Ishikawa (cell line): Measurements from ENCODE around the gene PRSS53.
A peak's percentile ranks its signal among the peaks of the same experiment; 100 is the strongest.

ENCODE experiments used
- CEBPB ChIP-seq: IDR thresholded peaks from 2 replicates; pipeline ENCODE4 v1.6.1; 2012
- CREB1 ChIP-seq: IDR thresholded peaks from 2 replicates; pipeline ENCODE4 v1.6.1; 2012; ENCODE audit warnings: low read depth
- EGR1 ChIP-seq: IDR thresholded peaks from 2 replicates; pipeline ENCODE4 v1.6.1; 2012
- EP300 ChIP-seq: IDR thresholded peaks from 2 replicates; pipeline ENCODE4 v1.6.1; 2012; ENCODE audit warnings: borderline replicate concordance
- FOXM1 ChIP-seq: IDR thresholded peaks from 2 replicates; pipeline ENCODE4 v1.6.1; 2012; ENCODE audit warnings: low read depth, borderline replicate concordance
- NFIC ChIP-seq: IDR thresholded peaks from 2 replicates; pipeline ENCODE4 v1.6.1; 2012
- RAD21 ChIP-seq: IDR thresholded peaks from 2 replicates; pipeline ENCODE4 v1.6.1; 2012; ENCODE audit warnings: low read depth
- TAF1 ChIP-seq: IDR thresholded peaks from 2 replicates; pipeline ENCODE4 v1.6.1; 2012; ENCODE audit warnings: low read depth, mild to moderate bottlenecking
- TCF12 ChIP-seq: IDR thresholded peaks from 2 replicates; pipeline ENCODE4 v1.6.1; 2012; ENCODE audit warnings: low read depth
- TEAD4 ChIP-seq: IDR thresholded peaks from 2 replicates; pipeline ENCODE4 v1.6.1; 2012
- YY1 ChIP-seq: IDR thresholded peaks from 2 replicates; pipeline ENCODE4 v1.6.1; 2012; ENCODE audit warnings: low read depth
- ZBTB7A ChIP-seq: IDR thresholded peaks from 2 replicates; pipeline ENCODE4 v1.6.1; 2012; ENCODE audit warnings: low read depth
- TF ChIP-seq, protein P1 (sequence below): IDR thresholded peaks from 2 replicates; pipeline ENCODE4 v1.6.1; 2012
- TF ChIP-seq, protein P2 (sequence below): IDR thresholded peaks from 2 replicates; pipeline ENCODE4 v1.6.1; 2012; ENCODE audit warnings: low read depth, mild to moderate bottlenecking
- TF ChIP-seq, protein P3 (sequence below): IDR thresholded peaks from 2 replicates; pipeline ENCODE4 v1.6.1; 2012

PRSS53 gene

DNA sequence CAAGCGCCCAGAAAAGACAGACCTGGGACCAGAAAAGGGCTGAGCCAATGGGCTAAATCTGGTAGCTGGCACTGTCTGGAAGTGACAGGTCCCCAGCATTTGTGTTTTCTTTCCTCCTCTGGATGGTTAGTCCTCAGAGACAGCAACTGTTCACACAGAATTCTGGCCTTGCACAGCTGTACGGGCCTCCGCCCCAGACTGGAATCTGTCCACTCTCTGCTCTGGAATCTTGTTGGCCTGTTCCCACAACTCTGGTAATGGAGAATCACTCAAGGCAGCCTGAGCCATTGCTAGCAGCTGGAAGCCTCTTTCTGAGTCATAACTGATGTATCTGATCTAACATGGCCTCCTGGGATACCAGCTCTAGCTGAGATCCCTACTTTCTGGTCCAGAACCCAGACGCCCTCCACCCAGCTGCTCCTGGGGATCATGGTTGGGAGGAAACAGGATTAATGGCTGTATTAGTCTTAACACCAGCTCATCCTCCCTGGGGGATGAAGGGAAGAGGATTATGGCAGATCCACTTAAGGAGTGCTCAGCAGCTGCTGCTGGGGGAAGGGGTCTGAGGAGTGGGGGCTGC is 23.8 kb downstream of the PRSS53 start:
- 0 out of 2 replicates have a peak, but pooled peaks have one; percentile 18 for TF ChIP-seq YY1
- no peak for TF ChIP-seq RAD21
- no peak for TF ChIP-seq CREB1
- 0 out of 2 replicates have a peak, but pooled peaks have one; percentile 17 for TF ChIP-seq TEAD4
- TF ChIP-seq EP300 = no peak
- no peak for TF ChIP-seq FOXM1
- TF ChIP-seq TCF12 = no peak

DNA sequence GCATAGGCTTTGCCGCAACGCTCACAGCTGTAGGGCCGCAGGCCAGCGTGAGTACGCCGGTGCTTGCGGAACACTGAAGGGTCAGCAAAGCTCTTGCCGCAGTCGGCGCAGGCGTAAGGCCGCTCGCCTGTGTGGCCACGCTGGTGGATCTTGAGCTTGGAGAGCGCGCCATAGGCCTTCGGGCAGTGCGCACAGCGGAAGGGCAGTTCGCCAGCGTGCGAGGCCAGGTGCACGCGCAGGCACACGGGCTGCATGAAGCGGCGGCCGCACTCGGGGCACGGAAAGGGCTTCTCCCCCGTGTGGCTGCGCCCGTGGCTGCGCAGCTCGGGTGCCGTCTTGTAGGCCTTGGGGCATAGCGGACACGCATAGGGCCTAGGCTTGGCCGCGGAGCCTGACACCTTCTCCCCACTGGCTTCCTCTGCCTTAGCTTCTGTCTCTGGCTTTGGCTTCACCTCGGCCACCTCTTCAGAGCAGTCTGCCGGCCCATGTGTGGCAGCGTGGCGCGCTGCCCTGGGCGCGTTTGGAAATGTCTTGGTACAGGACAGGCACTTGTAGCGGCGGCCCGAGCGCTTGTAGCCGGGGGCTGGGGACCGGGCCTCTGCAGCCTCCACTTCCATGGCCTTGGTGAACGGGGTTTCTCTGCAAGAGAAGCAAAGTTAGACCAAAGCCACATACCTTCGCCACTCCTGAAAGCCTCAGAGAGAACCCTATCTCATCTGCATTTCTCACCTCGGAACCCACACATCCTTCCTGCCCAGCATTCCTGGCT is 24.7 kb downstream of the PRSS53 start:
- TF ChIP-seq YY1 (no peak), FOXM1 (no peak), TEAD4 (no peak), CREB1 (no peak)
- TF ChIP-seq, protein P1, sequence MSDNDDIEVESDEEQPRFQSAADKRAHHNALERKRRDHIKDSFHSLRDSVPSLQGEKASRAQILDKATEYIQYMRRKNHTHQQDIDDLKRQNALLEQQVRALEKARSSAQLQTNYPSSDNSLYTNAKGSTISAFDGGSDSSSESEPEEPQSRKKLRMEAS = no peak

- TF ChIP-seq TEAD4 (no peak), TAF1 (no peak), TCF12 (no peak), CREB1 (no peak), EP300 (no peak), CEBPB (no peak), EGR1 (no peak), NFIC (no peak), RAD21 (no peak), ZBTB7A (no peak), FOXM1 (no peak), YY1 (no peak)
- TF ChIP-seq, protein P2, sequence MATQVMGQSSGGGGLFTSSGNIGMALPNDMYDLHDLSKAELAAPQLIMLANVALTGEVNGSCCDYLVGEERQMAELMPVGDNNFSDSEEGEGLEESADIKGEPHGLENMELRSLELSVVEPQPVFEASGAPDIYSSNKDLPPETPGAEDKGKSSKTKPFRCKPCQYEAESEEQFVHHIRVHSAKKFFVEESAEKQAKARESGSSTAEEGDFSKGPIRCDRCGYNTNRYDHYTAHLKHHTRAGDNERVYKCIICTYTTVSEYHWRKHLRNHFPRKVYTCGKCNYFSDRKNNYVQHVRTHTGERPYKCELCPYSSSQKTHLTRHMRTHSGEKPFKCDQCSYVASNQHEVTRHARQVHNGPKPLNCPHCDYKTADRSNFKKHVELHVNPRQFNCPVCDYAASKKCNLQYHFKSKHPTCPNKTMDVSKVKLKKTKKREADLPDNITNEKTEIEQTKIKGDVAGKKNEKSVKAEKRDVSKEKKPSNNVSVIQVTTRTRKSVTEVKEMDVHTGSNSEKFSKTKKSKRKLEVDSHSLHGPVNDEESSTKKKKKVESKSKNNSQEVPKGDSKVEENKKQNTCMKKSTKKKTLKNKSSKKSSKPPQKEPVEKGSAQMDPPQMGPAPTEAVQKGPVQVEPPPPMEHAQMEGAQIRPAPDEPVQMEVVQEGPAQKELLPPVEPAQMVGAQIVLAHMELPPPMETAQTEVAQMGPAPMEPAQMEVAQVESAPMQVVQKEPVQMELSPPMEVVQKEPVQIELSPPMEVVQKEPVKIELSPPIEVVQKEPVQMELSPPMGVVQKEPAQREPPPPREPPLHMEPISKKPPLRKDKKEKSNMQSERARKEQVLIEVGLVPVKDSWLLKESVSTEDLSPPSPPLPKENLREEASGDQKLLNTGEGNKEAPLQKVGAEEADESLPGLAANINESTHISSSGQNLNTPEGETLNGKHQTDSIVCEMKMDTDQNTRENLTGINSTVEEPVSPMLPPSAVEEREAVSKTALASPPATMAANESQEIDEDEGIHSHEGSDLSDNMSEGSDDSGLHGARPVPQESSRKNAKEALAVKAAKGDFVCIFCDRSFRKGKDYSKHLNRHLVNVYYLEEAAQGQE = no peak
- TF ChIP-seq, protein P3, sequence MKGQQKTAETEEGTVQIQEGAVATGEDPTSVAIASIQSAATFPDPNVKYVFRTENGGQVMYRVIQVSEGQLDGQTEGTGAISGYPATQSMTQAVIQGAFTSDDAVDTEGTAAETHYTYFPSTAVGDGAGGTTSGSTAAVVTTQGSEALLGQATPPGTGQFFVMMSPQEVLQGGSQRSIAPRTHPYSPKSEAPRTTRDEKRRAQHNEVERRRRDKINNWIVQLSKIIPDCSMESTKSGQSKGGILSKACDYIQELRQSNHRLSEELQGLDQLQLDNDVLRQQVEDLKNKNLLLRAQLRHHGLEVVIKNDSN = no peak
- TF ChIP-seq, protein P1 = no peak
These were observed 25.3 kb downstream of the PRSS53 start for GRCh38 chr16:31063495-31063842.

- no peak for TF ChIP-seq ZBTB7A
- no peak for TF ChIP-seq FOXM1
- no peak for TF ChIP-seq RAD21
- TF ChIP-seq EP300 = no peak
These were observed 26.8 kb downstream of the PRSS53 start for GRCh38 chr16:31061813-31062440.

DNA sequence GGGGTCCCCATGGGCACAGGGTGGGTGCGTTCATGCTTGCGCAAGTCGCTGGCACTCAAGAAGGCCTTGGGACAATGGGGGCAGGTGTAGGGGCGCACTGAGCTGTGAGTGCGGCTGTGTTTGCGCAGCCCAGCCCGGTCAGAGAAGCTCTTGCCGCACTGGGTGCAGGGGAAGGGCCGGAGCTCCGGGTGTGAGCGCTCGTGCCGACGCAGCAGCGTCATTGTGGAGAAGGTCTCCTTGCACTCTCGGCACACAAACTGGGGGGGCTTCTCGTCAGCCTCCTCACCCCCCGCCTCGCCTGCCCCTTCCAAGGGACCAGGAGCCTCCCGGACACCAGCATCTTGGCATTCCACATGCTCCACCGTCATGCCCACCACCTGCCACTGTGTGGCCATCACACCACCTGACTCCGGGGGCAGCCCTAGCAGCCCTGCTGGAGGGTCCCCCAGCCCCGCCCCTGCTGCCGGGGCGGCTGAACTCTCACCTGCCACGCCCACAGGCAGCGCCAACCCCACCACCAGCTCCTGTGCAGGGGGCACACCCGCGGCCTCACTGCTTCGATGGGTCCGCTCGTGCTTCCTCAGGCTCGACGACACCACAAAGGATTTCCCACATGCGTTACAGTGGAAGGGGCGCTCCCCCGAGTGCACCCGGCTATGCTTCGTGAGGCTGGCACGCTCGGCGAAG is 27.5 kb downstream of the PRSS53 start:
- no peak for TF ChIP-seq NFIC
- TF ChIP-seq CEBPB = no peak
- TF ChIP-seq ZBTB7A = no peak
- TF ChIP-seq EGR1 = no peak
- no peak for TF ChIP-seq YY1
- TF ChIP-seq, protein P2 = no peak
- TF ChIP-seq CREB1 = no peak
- TF ChIP-seq, protein P1 = no peak
- TF ChIP-seq RAD21 = no peak
- TF ChIP-seq TCF12 = no peak
- TF ChIP-seq TAF1 = no peak
- TF ChIP-seq, protein P3 = no peak
